Breast epithelium (tissue), 3 donors: Measurements from ENCODE around the gene SCRT2.

Experiments
- POLR2AphosphoS5 ChIP-seq, 3 donors: sonication (generic); formaldehyde crosslinking; IDR thresholded peaks; one replicate each; pipeline ENCODE4 v1.6.1; 2017; ENCODE audit warnings: antibody characterized with exemption in 3 of 3
- TF ChIP-seq, protein P1 (sequence below), 3 donors: fragments of 450-650 bp; IDR thresholded peaks; one replicate each; pipeline ENCODE4 v1.5.1; 2016 to 2017; ENCODE audit warnings: antibody characterized with exemption in 3 of 3, mild to moderate bottlenecking in 3 of 3, moderate library complexity in 3 of 3

DNA sequence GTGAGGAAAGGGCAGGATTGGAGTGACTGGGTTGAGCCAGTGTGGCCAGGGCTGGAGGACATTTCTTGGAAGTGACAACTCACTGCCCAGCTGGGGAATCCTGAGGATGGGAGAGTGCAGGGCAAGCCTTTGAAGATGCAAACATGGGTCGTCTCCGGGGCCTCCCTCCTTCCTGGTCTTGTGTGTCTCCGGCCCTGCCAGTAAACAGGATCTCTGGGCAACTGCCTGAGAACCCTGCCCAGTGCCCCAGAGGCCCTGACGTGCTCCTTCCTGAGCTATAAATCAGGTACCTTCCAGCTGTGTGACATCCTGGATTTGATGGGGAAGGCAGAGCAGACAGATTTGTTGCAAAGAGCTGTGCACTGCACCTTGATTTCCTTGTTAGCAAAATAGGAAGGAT lies 52.6 kb downstream of the SCRT2 start:
- no peak for TF ChIP-seq POLR2AphosphoS5 (IDR thresholded peaks at IDR 0.05)
- TF ChIP-seq, protein P1, sequence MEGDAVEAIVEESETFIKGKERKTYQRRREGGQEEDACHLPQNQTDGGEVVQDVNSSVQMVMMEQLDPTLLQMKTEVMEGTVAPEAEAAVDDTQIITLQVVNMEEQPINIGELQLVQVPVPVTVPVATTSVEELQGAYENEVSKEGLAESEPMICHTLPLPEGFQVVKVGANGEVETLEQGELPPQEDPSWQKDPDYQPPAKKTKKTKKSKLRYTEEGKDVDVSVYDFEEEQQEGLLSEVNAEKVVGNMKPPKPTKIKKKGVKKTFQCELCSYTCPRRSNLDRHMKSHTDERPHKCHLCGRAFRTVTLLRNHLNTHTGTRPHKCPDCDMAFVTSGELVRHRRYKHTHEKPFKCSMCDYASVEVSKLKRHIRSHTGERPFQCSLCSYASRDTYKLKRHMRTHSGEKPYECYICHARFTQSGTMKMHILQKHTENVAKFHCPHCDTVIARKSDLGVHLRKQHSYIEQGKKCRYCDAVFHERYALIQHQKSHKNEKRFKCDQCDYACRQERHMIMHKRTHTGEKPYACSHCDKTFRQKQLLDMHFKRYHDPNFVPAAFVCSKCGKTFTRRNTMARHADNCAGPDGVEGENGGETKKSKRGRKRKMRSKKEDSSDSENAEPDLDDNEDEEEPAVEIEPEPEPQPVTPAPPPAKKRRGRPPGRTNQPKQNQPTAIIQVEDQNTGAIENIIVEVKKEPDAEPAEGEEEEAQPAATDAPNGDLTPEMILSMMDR (IDR thresholded peaks at IDR 0.05) = no peak
